Measurements from ENCODE around the gene GDPD3.

GDPD3 gene

GRCh38 chr16:30149250-30149930 lies 36.1 kb upstream of the GDPD3 start:
- CTCF ChIA-PET = interaction anchor here (1.1 kb wide), 1 partner anchor 11 kb away, joined by 3 read pairs; no protein-coding TSS in a partner anchor
- POLR2A ChIA-PET = no interaction called here
- no peak for TF ChIP-seq NFRKB (IDR thresholded peaks at IDR 0.05)
- no peak for TF ChIP-seq LEF1 (IDR thresholded peaks at IDR 0.05; ENCODE audit: borderline replicate concordance)
- TF ChIP-seq TARDBP (IDR thresholded peaks at IDR 0.05) = no peak
- no peak for TF ChIP-seq FOXA1 (IDR thresholded peaks at IDR 0.05)
- no peak for TF ChIP-seq ARNT (IDR thresholded peaks at IDR 0.05)
- no peak for TF ChIP-seq ZNF384 (IDR thresholded peaks at IDR 0.05)
- no peak for TF ChIP-seq CTBP1 (IDR thresholded peaks at IDR 0.05; ENCODE audit: borderline replicate concordance)
- no peak for TF ChIP-seq PKNOX1 (IDR thresholded peaks at IDR 0.05)
- TF ChIP-seq SUZ12 (IDR thresholded peaks at IDR 0.05) = no peak
- TF ChIP-seq HDGF (IDR thresholded peaks at IDR 0.05; ENCODE audit: borderline replicate concordance) = no peak
- no peak for TF ChIP-seq ELF4 (IDR thresholded peaks at IDR 0.05)
- TF ChIP-seq SP1 (IDR thresholded peaks at IDR 0.05) = no peak
- no peak for TF ChIP-seq FOXK2 (IDR thresholded peaks at IDR 0.05)
- no peak for TF ChIP-seq FOXM1 (IDR thresholded peaks at IDR 0.05; ENCODE audit: borderline replicate concordance)
- TF ChIP-seq L3MBTL2 (conservative IDR thresholded peaks at IDR 0.05) = no peak
- no peak for DNase-seq (ENCODE audit: extremely low spot score)

DNA sequence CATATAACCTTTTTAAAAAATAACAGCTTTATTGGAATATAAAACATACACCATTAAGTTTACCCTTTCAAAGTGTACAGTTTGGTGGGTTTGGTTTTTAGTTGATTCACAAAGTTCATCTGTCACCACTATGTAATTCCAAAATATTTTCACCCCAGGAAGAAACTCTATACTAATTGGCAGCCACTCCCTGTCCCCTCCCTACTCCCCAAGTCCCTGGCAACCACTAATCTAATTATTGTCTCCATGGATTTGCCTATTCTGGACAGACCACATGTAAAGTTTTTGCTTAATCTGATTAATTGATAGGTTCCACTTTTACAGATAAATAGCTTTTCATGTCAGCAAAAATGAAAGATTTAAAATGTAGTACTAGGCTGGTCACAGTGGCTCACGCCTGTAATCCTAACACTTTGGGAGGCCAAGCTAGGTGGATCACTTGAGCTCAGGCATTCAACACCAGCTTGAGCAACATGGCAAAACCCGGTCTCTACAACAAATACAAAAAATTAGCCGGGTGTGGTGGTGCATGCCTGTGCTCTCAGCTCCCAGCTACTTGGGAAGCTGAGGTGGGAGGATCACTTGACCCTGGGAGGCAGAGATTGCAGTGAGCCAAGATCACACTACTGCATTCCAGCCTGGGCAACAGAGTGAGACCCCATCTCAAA lies 34.6 kb upstream of the GDPD3 start:
- DNase-seq (ENCODE audit: extremely low spot score) = no peak
- POLR2A ChIA-PET = interaction anchor here (0.7 kb wide), 1 partner anchor 411 kb away, joined by 3 read pairs; no protein-coding TSS in a partner anchor
- CTCF ChIA-PET = no interaction called here
- TF ChIP-seq NFRKB (IDR thresholded peaks at IDR 0.05) = no peak

GRCh38 chr16:30145657-30146056 lies 32.3 kb upstream of the GDPD3 start:
- ChIA-PET POLR2A (no interaction called here), CTCF (no interaction called here)
- TF ChIP-seq SUZ12 (IDR thresholded peaks at IDR 0.05) (no peak), LEF1 (IDR thresholded peaks at IDR 0.05; ENCODE audit: borderline replicate concordance) (no peak), CTBP1 (IDR thresholded peaks at IDR 0.05; ENCODE audit: borderline replicate concordance) (no peak), TARDBP (IDR thresholded peaks at IDR 0.05) (no peak), PKNOX1 (IDR thresholded peaks at IDR 0.05) (no peak), FOXA1 (IDR thresholded peaks at IDR 0.05) (no peak), FOXK2 (IDR thresholded peaks at IDR 0.05) (no peak), HDGF (IDR thresholded peaks at IDR 0.05; ENCODE audit: borderline replicate concordance) (no peak), ZNF384 (IDR thresholded peaks at IDR 0.05) (no peak), L3MBTL2 (conservative IDR thresholded peaks at IDR 0.05) (no peak), NFRKB (IDR thresholded peaks at IDR 0.05) (no peak), ARNT (IDR thresholded peaks at IDR 0.05) (no peak), SP1 (IDR thresholded peaks at IDR 0.05) (no peak), FOXM1 (IDR thresholded peaks at IDR 0.05; ENCODE audit: borderline replicate concordance) (no peak), BHLHE40 (IDR thresholded peaks at IDR 0.05; ENCODE audit: borderline replicate concordance) (no peak), ELF4 (IDR thresholded peaks at IDR 0.05) (no peak)
- no peak for DNase-seq (ENCODE audit: extremely low spot score)

DNA sequence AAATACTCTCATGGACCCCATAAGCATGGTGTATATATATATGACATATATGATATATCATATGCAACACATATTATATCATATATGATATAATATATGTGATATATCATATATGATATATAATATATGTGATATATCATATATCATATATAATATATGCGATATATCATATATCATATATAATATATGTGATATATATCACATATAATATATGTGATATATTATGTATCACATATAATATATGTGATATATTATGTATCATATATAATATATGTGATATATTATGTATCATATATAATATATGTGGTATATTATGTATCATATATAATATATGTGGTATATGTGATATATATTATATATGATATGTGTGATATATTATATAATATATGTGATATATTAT lies 31.6 kb upstream of the GDPD3 start:
- DNase-seq (ENCODE audit: extremely low spot score) = no peak
- no peak for TF ChIP-seq PKNOX1 (IDR thresholded peaks at IDR 0.05)
- TF ChIP-seq ARNT (IDR thresholded peaks at IDR 0.05) = no peak
- TF ChIP-seq CTBP1 (IDR thresholded peaks at IDR 0.05; ENCODE audit: borderline replicate concordance) = no peak
- no peak for TF ChIP-seq SUZ12 (IDR thresholded peaks at IDR 0.05)
- TF ChIP-seq LEF1 (IDR thresholded peaks at IDR 0.05; ENCODE audit: borderline replicate concordance) = no peak
- no peak for TF ChIP-seq ZNF384 (IDR thresholded peaks at IDR 0.05)
- TF ChIP-seq NFRKB (IDR thresholded peaks at IDR 0.05) = no peak
- TF ChIP-seq SP1 (IDR thresholded peaks at IDR 0.05) = no peak
- no peak for TF ChIP-seq L3MBTL2 (conservative IDR thresholded peaks at IDR 0.05)
- no peak for TF ChIP-seq FOXM1 (IDR thresholded peaks at IDR 0.05; ENCODE audit: borderline replicate concordance)
- POLR2A ChIA-PET = no interaction called here
- CTCF ChIA-PET = no interaction called here

- TF ChIP-seq L3MBTL2 (conservative IDR thresholded peaks at IDR 0.05) (no peak), ELF4 (IDR thresholded peaks at IDR 0.05) (no peak), BHLHE40 (IDR thresholded peaks at IDR 0.05; ENCODE audit: borderline replicate concordance) (no peak), FOXA1 (IDR thresholded peaks at IDR 0.05) (no peak), TARDBP (IDR thresholded peaks at IDR 0.05) (no peak), FOXM1 (IDR thresholded peaks at IDR 0.05; ENCODE audit: borderline replicate concordance) (no peak), NFRKB (IDR thresholded peaks at IDR 0.05) (no peak), LEF1 (IDR thresholded peaks at IDR 0.05; ENCODE audit: borderline replicate concordance) (no peak), SP1 (IDR thresholded peaks at IDR 0.05) (no peak), CTBP1 (IDR thresholded peaks at IDR 0.05; ENCODE audit: borderline replicate concordance) (no peak), ZNF384 (IDR thresholded peaks at IDR 0.05) (no peak), SUZ12 (IDR thresholded peaks at IDR 0.05) (no peak), PKNOX1 (IDR thresholded peaks at IDR 0.05) (no peak), ARNT (IDR thresholded peaks at IDR 0.05) (no peak), HDGF (IDR thresholded peaks at IDR 0.05; ENCODE audit: borderline replicate concordance) (no peak), FOXK2 (IDR thresholded peaks at IDR 0.05) (no peak)
- ChIA-PET CTCF (no interaction called here), POLR2A (no interaction called here)
- no peak for DNase-seq (ENCODE audit: extremely low spot score)
Observed at GRCh38 chr16:30144017-30144416, 30.7 kb upstream of the GDPD3 start.

Data from HEK293T (cell line).